ENCODE measurements around the gene TNS1.

The TNS1 gene

DNA sequence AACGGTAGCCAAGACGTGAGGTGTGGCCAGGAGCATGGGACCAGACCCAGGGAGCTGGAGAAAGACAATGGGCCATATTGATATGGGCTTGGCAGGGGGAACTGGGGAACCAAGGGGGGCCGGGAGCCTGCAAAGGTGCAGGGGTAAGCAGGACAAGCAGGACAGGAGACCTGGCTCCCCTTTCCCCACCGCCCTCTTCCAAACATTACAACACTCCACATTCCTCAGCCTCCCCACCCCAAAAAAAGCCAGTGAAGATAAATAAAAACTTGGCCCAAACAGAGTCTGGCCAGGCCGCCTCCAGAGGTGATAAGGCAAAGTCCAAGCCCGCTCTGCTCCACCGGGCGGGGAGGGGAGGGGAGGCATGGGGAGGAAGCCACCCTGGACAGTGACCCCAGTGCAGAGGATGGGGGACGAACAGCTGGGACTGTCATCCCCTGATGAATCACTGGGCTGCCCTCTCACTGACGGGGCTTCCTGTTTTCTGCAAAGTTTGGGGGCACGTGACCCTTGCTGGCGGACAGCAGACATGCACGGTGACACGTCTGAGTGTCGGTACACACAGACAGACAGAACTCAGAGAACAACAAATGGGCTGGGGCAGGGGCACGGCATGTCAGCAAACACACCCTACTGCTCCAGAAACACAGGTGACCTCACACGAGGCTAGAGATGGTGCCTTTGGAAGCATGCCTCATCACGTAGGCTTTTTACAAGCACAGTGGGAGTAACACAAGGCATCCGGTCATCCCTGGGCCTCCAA, 100.2 kb downstream of the TNS1 start:
- DNase-seq (ENCODE audit: insufficient read length, low spot score) (no peak), FAIRE-seq (peak; percentile 58)

DNA sequence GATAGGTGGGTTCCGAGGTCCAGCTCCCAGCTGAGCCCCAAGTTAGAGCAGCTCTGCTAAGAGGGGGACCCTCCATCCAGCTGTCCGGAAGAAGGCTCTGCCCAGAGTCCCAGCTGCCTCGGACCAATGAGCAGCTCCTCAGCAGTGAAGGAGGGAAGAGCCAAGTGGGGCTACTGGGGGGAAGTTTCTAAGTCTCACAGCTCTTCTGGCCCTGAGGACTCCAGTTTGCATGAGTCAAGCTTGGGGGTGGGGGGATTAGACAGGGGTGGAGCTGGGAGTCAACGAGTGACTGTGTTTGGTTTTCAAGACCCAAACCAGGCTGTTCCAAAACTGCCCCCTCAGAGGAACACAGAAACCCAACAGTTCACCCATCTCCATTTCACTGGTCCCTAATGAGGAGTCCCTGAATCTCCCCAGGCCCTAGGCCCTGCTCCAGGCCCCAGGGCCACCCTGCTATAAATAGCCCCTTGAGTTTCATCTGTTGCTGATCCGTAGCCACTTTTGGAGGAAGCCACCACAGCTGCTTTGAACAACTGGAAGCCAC, 100.9 kb downstream of the TNS1 start:
- no peak for FAIRE-seq

DNA sequence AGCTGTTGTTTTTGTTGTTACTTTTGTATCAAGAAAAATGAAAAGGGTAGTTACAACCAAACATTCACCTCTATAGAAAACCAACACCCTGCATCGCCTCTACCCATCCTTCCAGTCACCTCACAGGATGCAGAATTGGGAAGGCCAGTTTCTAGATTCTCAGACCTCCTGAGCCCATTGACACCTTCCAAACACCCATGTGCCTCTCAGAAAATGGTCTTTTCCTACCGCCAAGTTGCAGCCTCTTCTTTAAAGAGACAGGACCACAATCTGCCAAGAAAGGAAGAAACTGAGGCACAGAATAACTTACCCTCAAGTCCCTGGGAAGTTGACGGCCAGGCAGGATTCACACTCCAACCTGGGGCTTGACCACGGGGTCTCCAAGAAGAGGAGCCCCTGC, 101.4 kb downstream of the TNS1 start:
- DNase-seq (ENCODE audit: insufficient read length, low spot score) = no peak
- no peak for FAIRE-seq

More for the DNA sequence above, 100.9 kb downstream of the TNS1 start:
- no peak for DNase-seq (ENCODE audit: insufficient read length, low spot score)

DNA sequence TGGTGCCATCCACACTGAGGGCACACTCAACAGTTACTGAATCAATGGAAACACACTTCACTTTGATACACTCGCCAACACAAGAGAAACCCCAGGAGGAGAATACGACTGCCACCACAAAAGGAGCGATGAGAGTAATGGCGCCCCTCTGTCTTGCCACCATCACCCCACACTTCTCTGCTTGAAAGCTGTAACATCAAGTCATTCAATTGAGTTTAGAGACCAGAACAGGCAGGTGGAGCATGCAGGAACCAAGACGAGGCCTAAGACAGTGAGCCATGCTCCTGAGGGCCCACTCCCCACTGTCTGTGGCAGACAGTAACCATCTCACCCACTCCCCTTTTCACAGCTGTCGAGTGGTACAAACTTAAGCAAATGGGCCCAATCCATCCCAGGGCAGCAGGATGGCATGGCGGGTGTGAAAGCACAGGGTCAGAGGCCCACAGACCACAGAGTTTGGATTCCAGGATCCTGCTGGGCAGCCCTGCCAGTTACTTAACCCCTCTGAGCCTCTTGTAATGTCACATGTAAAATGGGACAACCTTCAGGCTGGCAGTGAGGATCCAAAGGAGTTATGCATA, 101.9 kb downstream of the TNS1 start:
- DNase-seq (ENCODE audit: insufficient read length, low spot score) = no peak
- no peak for FAIRE-seq

DNA sequence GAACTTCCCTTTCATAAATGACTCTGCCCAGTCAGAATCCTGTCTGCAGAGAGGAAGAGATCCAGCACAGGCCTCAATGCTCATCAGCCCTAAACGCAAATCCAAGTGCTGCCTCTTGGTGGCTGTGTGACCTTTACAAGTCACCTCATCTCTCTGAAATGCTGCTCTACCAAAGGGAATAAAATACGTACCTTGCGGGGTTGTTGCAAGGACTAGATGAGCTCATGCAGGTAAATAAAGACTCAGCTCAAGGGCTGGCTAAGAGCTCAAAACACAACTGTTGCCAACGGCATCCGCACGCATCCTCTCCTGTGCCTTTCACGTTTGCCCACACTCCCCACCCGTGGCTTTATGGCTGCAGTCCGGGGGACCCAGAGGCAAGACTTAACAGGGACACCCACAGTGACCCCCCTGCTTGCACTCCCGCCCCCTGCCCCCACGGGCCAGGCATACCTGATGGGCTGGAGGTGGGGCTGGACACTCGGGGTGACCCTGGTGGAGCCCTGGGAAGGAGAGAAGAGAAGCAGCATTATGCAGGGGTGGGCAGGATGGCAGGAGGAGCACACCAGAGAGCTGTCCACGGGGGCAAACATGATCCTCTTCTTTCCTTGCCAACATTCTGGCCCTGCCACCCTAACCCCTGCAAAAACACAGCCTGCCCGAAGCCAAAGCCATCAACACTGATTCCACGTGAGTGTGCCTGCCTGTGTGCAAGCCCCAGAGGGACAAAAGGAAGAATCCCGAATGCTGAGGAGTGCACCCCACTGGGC, 102.6 kb downstream of the TNS1 start:
- no peak for FAIRE-seq

DNA sequence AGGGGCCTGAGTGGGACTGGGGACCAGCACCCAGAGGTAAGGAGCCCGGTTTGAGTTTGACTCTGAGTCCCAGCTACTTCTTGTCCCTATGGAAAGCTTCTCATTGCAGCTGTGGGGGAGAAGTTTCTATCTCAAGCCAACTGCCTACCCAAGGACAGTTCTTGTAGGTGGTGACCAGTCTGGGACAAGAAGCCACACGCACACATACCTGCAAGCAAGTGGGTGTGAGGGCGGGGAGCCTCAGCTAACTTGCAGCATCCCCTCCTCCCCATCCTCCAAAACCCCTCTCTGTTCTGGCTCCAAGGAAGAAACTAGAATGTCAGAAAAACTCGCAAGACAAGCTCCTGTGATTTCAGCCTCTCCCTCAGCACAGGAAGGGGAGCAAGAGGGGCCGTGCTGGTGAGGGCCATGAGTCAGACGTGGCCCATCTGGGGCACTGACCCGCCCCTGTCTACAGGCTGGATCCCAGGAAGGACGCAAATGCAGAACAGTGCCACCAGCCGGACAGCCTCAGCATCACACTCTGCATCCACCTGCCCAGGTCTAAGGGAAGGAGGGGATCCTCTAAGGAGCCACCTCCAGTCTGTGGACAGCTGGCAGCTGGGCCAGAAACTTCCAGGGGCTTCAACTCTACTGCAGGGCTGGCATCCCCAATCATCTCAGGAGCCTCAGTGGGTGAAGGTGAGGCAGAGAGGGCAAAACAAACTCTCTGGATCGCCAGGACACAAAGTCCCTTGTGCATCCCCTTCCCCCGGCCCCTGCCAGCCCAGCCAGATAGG, 103.4 kb downstream of the TNS1 start:
- FAIRE-seq = peak; percentile 98
- peak; percentile 95 for DNase-seq (ENCODE audit: insufficient read length, low spot score)

More for the DNA sequence above, 102.6 kb downstream of the TNS1 start:
- DNase-seq (ENCODE audit: insufficient read length, low spot score) = no peak

DNA sequence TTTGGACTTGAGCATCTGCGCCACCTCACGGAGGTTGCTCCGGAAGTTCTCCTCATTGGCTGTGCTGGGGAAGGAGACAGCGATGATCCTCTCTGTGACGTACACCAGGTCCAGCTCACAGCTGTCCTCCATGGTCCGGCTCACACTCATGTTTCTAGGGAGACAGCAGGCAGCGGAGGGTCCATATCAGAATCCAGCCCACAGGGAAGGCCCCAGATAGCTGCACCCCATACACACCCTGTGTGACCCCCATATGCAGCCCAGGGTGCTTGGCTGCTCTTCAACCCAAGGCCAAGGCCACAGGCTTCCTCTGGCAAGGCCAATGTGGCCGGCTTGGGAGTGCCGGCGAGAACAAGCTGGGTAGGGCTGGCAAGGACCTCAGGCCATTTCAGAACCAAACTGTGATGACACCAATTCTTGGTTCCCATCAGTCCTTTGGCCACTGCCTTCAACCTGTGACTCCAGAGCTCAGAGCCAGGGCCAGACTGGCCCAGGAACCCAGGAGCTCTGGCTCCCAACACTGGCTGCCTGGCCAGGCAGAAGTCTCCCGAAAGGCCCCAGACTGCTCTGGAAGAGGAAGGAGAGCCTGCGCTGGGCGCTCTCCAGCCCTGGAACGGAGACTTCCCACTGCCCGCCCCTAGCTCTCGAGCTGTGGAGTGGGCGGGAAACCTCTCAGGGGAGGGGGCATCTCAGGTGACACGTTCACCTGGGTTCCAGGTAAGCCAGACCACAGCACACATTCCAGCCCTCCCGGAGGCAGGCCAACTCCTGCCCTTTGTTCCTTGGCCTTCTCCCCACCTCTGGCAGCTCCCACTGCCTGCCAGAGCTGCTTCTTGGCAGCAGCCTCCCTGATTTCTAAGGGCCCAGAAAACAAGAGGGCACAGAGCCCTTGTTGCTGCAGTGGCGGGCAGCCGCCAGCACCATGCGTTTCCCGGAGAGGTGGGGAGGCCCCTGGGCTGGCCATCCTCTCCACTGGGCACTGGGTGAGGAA, 104.7 kb downstream of the TNS1 start:
- no peak for DNase-seq (ENCODE audit: insufficient read length, low spot score)
- no peak for FAIRE-seq

DNA sequence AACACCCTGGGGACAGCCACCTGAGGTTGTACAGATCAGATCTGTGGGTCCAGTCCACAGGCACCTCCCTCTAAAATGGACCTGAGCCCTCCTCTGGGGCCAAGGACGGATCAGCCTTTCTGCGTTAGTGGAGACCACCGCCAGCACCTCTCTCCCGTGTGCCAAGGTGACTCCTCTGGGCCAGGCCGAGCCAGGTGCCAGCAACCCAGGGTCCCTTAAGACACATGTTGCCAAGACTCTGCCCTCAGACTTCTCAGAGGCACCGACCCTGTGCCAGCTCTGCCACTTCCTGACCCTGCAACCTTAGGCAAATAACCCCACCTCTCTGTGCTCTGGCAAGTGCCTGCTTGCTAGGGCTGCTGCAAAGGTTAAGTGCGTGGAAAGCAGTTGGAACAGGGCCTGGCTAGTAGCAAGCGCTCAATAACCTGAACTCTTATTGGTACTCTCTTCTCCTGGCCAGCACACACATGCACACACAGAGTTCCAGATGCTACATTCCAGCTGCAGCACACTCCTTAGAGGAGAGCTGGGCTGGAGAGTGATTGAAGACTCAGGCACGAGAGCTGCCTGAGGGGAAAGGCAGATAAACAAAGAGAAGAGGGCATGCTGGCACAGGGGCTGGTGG, 105.6 kb downstream of the TNS1 start:
- FAIRE-seq (no peak), DNase-seq (ENCODE audit: insufficient read length, low spot score) (no peak)

DNA sequence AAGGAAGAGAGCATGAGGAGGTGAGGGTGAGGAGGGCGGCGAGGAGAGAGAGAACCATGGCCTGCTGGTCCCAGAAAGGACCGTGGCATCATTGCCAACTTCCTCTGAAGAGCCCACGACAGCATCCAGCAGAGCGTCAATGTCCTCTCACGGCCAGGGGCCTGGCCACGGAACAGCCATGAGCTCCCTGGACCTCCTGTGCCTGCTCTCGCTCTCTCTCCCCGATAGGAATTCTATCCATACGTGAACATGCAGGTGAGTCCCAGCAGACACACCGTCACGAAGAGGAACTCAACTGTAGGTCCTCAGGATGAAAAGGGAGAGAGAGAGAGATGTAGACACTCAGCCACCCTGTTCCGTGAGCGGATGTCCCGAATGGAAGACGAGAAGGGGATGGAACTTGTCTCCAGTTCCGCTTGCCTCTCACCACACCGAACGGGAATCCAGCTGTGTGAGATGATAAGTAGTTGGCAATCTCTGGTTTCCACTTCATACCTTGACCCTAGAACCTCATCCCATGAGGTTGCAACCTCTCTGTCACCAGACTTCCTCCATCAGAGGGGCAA, 107.6 kb downstream of the TNS1 start:
- FAIRE-seq (no peak), DNase-seq (ENCODE audit: insufficient read length, low spot score) (no peak)

DNA sequence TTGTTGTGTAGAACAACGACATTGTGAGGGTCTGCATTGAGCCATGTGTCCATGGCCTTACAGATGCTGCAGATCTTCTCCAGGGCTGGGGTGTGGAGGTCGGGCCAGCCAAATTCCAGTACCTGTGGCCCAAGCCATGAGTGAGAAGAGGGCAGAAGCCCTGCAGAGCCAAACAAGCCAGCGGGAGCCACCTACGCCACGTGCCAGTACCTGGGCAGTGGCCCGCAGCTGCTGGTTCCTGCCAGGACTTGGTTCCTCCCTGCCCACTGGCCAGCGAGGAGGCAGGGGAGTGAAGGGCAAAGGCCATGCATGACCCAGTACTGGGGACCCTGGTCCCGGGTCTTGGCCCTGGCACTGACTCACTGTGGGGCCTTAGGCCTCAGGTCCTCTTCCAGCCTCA, 109.4 kb downstream of the TNS1 start:
- DNase-seq (ENCODE audit: insufficient read length, low spot score) (no peak), FAIRE-seq (no peak)

DNA sequence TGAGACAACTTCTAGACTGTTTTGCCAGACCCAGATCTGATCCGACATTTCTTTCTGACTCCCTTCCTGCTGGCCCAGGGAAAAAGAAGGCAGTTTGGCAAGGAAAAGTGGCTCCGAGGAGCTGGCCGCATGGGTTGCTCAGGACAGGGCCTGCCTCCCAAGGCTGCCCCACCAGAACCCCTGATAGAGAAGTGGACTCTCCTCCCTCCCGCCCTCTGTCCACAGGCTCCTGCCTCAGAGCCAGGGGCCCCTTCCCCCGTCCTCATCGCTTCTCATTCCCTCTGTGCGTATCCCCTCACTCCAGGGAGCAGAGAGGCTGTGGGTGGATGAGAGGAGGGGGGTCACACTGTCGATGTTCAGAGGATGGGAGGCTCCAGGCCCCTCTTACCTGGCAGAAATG, 110.2 kb downstream of the TNS1 start:
- no peak for FAIRE-seq
- DNase-seq (ENCODE audit: insufficient read length, low spot score) = no peak

DNA sequence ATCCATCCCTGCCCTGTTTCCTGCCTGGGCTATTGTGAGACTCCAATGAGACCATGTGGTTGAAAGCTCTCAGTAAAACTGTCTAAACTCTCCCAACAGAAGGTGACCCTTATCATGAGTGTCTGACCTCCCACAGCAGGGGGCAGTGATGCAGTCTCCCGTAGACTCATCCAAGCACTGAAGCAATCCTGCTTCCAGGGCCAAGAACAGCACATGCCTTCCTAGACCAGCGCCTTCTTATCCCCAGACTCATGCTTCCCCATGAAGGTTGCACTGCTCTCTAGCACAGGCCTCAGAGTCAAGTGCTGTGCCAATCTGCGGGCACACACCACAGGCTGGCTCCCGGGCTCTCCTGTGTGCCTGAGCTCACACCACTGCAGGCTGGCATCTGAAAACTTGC, 112.3 kb downstream of the TNS1 start:
- FAIRE-seq = no peak
- peak; percentile 31 for DNase-seq (ENCODE audit: insufficient read length, low spot score)

DNA sequence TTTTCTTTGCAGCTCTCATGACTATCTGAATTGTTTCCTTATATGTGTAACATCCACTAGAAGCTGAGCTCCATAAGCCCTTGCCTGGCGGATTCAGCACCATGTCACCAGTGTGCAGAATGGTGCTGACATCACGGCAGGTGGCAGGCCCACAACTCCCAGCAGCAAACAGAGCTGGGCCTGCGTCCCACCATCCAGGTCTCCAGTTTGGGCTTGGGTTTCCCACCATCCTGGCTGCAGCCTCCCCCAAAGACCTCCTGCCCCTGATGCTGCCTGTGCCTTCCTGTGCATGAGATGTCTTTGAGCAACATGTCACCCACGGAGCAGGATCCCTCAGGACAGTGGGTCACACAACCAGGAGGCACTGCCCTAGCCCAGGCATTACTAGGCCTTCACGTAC, 113.1 kb downstream of the TNS1 start:
- DNase-seq (ENCODE audit: insufficient read length, low spot score) = no peak
- no peak for FAIRE-seq

DNA sequence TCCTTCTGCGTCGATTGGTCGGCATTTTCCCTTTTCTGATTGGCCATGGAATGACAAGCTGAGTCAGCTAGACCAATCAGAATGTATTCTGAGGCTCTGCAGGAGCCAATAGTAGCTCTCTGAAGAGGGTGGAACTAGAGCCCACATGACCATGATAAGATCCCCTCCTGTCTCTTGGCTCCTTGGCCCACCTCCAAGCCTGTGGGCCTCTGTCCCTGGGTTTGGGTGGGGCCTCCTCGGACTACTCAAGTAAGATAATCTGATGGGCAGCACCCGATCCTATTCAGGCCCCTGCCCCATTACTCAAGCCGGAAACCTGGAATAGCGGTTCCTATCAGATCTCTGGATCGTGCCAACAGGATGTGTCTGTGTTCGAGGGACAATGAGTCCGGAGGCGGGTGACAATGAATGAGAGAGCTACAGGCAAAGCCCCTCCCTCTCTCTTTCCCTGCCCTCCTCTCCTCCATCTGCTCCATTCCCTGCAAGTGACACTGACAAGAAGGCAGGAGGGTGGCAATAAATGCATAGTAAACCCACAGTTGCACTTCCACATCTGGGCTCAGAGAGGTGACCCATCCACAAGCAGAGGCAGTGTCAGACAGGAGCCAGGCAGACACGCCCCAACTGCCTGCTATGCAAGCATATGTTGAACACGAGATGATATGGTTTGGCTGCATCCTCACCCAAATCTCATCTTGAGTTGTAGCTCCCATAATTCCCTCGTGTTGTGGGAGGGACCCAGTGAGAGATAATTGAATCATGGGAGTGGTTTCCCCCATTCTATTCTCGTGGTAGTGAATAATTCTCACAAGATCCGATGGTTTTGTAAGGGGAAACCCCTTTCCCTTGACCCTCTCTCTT, 114.7 kb downstream of the TNS1 start:
- DNase-seq (ENCODE audit: insufficient read length, low spot score) = no peak
- no peak for FAIRE-seq

DNA sequence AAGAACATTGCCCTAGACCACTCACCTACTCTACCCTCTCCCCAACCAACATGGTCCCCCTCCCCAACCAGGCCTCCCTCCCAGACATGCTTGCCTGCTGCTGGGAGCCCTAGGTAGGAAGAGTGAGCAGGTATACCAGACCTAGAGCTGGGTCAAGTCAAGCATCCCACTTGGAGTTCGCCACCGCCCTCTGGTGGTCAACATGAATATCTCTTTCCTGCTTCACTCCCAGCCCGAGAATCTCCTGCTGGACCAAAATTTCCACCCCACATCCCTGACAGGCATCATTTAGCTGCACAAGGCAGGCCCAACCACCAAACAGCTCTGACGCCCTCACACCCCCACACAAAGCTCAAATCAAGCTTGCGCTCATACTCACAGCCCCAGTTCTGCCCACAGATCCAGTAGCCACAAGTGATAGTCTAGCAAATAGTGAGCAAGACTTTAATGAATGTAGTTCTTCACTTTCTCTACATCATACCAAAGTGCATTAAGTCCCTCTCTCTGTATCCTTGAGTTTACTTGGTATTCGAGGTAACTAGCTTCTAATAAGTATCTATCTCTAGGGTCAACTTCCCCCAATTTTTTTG, 116.0 kb downstream of the TNS1 start:
- DNase-seq (ENCODE audit: insufficient read length, low spot score) = peak; percentile 79
- FAIRE-seq = peak; percentile 48

DNA sequence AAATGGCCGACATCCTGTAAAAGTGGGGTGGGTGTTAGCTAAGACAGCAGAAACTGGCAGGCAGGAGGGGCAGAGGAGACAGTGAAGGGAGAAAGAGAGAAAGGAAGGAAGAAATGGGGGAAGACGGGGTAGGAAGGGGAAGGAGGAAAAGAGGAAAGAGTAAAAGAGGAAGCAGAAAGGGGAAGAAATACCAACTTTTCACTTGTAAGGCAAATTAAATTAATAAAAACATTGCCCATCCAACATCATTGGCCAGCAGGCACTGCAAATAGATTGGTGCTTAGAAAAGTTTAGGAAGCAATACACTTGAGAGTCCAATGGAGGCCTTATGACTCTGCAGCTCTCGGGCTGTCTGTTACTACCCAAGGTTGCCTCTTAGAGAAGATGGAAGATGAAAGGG, 116.7 kb downstream of the TNS1 start:
- no peak for FAIRE-seq
- DNase-seq (ENCODE audit: insufficient read length, low spot score) = no peak

DNA sequence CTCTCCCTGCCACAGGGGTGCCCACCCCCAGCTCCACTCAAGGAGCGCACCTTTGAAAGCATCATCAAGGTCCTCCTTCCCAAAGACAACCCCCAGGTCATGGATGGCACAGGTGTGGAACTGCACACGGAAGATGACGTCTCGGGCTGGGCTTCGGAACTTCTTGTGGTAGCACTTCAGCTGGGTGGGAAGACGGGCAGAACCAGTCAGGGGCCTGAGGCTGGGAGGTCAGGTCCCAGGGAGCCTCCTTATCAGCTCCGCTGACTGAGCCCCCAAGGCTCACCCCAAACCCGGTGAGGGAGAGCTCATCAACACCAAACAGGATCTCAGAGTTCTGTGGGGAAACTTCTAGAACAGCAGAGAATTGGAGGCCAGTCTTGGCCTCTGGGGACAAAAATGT, 117.8 kb downstream of the TNS1 start:
- FAIRE-seq (no peak), DNase-seq (ENCODE audit: insufficient read length, low spot score) (no peak)

DNA sequence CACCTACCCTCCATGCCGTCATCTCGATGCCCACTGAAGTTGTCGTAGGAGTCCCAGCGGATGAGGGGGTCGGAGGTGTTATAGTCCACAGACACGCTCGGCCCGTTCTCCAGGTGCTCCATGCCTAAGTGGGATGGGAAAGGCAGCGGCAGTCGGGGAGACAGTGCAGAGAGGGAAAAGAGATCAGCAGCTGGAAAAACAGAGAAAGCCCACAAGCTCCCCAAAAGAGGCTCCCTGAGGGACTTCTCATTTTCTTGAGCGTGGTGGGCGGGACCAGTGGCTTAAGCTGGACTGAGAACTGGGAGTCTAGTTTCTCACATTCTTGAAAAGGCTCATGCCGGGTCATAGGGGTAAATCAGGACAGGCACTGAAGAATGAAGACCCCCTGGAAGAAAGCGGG, 121.9 kb downstream of the TNS1 start:
- FAIRE-seq (no peak), DNase-seq (ENCODE audit: insufficient read length, low spot score) (no peak)
